Activated T-helper 1 cell treated with anti-CD3 and anti-CD28 coated beads, Interleukin-12 subunit alpha, Interleukin-12 subunit beta, Interleukin-2, Interleukin-4 antibody, amounts not matched to agents 30 ng/mL and 10 ng/mL and 1 ng/mL, durations not matched to agents 14 hours and 24 hours and 36 hours (primary cell): ENCODE results near the gene PCNX2. TPM values are rescaled to one million over a fixed set of nuclear protein-coding genes. Genes with fewer than 3 reads are reported as not detected.

ENCODE experiments used
- DNase-seq: peaks from one replicate; pipeline ENCODE4 v3.0.0; 2021; ENCODE audit warnings: low spot score
- H3K27ac Mint-ChIP-seq: one replicate; pipeline ENCODE4 v1.8.0; 2021; ENCODE audit warnings: mild to moderate bottlenecking, mixed read lengths
- H3K27me3 Mint-ChIP-seq: one replicate; pipeline ENCODE4 v1.8.0; 2022; ENCODE audit warnings: mild to moderate bottlenecking, moderate library complexity, mixed read lengths; ENCODE audit not compliant: insufficient read depth
- H3K36me3 Mint-ChIP-seq: one replicate; pipeline ENCODE4 v1.8.0; 2021; ENCODE audit warnings: low read depth, mixed read lengths
- H3K4me1 Mint-ChIP-seq: one replicate; pipeline ENCODE4 v1.8.0; 2021; ENCODE audit warnings: low read depth, mixed read lengths
- H3K4me3 Mint-ChIP-seq: one replicate; pipeline ENCODE4 v1.8.0; 2021; ENCODE audit warnings: mild to moderate bottlenecking, moderate library complexity, mixed read lengths
- H3K9me3 Mint-ChIP-seq: one replicate; pipeline ENCODE4 v1.8.0; 2021; ENCODE audit warnings: mixed read lengths
- intact Hi-C: fragments of 100-400 bp; cut with micrococcal nuclease; formaldehyde crosslinking; loops from one replicate; pipeline ENCODE4 v1.15.1; 2024
- total RNA-seq: library from RNA; stranded (reverse); gene quantifications from 2 replicates; pipeline ENCODE4 v1.2.3, GENCODE V29; 2022

PCNX2 gene
- 33.1 and 33.7 TPM in 2 replicates for total RNA-seq

GRCh38 chr1:233295237-233295974, at the start of gene PCNX2:
PCNX2 (minus strand) TSS chr1:233295725; CDS start chr1:233295478, 247 bp downstream.
- Mint-ChIP-seq H3K4me3 (peak within 1 kb of the TSS; percentile 94), H3K4me1 (peaks cover 37% of the 10 kb centered on the region), H3K36me3 (peaks cover 11% of the 10 kb centered on the region), H3K27me3 (no peaks in the 10 kb centered on the region), H3K9me3 (no peaks in the 10 kb centered on the region), H3K27ac (peak within 1 kb of the TSS; percentile 86)
- intact Hi-C loops = loop anchor here (1.0 to 10.0 kb wide), 4 partner anchors 13 to 661 kb away; partner anchors contain the start of genes MAP3K21 and SIPA1L2
- peak; percentile 54 for DNase-seq

- peaks cover 23% of the 10 kb centered on the region for H3K27me3 Mint-ChIP-seq
- intact Hi-C loops = no loop called here
- no peak overlapping the region for H3K4me3 Mint-ChIP-seq
- DNase-seq = no peak
- H3K36me3 Mint-ChIP-seq = no peaks in the 10 kb centered on the region
- no peak overlapping the region for H3K27ac Mint-ChIP-seq
- no peaks in the 10 kb centered on the region for H3K9me3 Mint-ChIP-seq
- no peaks in the 10 kb centered on the region for H3K4me1 Mint-ChIP-seq
Observed at GRCh38 chr1:233343262-233343661, 47.7 kb upstream of the PCNX2 start.

- H3K27me3 Mint-ChIP-seq = peaks cover 29% of the 10 kb centered on the region
- H3K9me3 Mint-ChIP-seq = no peaks in the 10 kb centered on the region
- no peak overlapping the region for H3K27ac Mint-ChIP-seq
- H3K36me3 Mint-ChIP-seq = no peaks in the 10 kb centered on the region
- no peak for DNase-seq
- H3K4me1 Mint-ChIP-seq = no peaks in the 10 kb centered on the region
- intact Hi-C loops = no loop called here
- H3K4me3 Mint-ChIP-seq = no peak overlapping the region
Observed at GRCh38 chr1:233342086-233342485, 46.6 kb upstream of the PCNX2 start.

GRCh38 chr1:233340966-233341516, 45.5 kb upstream of the PCNX2 start:
- intact Hi-C loops = no loop called here
- no peaks in the 10 kb centered on the region for H3K9me3 Mint-ChIP-seq
- H3K36me3 Mint-ChIP-seq = no peaks in the 10 kb centered on the region
- no peak overlapping the region for H3K27ac Mint-ChIP-seq
- no peaks in the 10 kb centered on the region for H3K4me1 Mint-ChIP-seq
- no peak for DNase-seq
- H3K27me3 Mint-ChIP-seq = peaks cover 34% of the 10 kb centered on the region
- H3K4me3 Mint-ChIP-seq = no peak overlapping the region

GRCh38 chr1:233340031-233340555, 44.6 kb upstream of the PCNX2 start:
- intact Hi-C loops = no loop called here
- H3K27ac Mint-ChIP-seq = no peak overlapping the region
- H3K27me3 Mint-ChIP-seq = peaks cover 34% of the 10 kb centered on the region
- H3K4me3 Mint-ChIP-seq = no peak overlapping the region
- no peaks in the 10 kb centered on the region for H3K9me3 Mint-ChIP-seq
- H3K36me3 Mint-ChIP-seq = no peaks in the 10 kb centered on the region
- H3K4me1 Mint-ChIP-seq = no peaks in the 10 kb centered on the region
- no peak for DNase-seq

GRCh38 chr1:233338102-233338501, 42.6 kb upstream of the PCNX2 start:
- Mint-ChIP-seq H3K4me3 (no peak overlapping the region), H3K27ac (no peak overlapping the region), H3K9me3 (no peaks in the 10 kb centered on the region), H3K36me3 (no peaks in the 10 kb centered on the region), H3K4me1 (no peaks in the 10 kb centered on the region), H3K27me3 (peaks cover 28% of the 10 kb centered on the region)
- no peak for DNase-seq
- intact Hi-C loops = no loop called here

GRCh38 chr1:233337505-233337904, 42.0 kb upstream of the PCNX2 start:
- H3K27me3 Mint-ChIP-seq = peaks cover 28% of the 10 kb centered on the region
- intact Hi-C loops = no loop called here

GRCh38 chr1:233336554-233337456, 41.3 kb upstream of the PCNX2 start:
- Mint-ChIP-seq H3K27me3 (peaks cover 31% of the 10 kb centered on the region), H3K27ac (no peak overlapping the region), H3K9me3 (no peaks in the 10 kb centered on the region), H3K4me1 (no peaks in the 10 kb centered on the region), H3K36me3 (no peaks in the 10 kb centered on the region), H3K4me3 (no peak overlapping the region)
- no peak for DNase-seq
- intact Hi-C loops = no loop called here

More at GRCh38 chr1:233337505-233337904, 42.0 kb upstream of the PCNX2 start:
- H3K9me3 Mint-ChIP-seq = no peaks in the 10 kb centered on the region
- no peak overlapping the region for H3K27ac Mint-ChIP-seq
- no peak overlapping the region for H3K4me3 Mint-ChIP-seq
- H3K36me3 Mint-ChIP-seq = no peaks in the 10 kb centered on the region
- no peaks in the 10 kb centered on the region for H3K4me1 Mint-ChIP-seq
- no peak for DNase-seq

- no peak overlapping the region for H3K27ac Mint-ChIP-seq
- H3K36me3 Mint-ChIP-seq = no peaks in the 10 kb centered on the region
- peaks cover 2% of the 10 kb centered on the region for H3K4me1 Mint-ChIP-seq
- no peaks in the 10 kb centered on the region for H3K9me3 Mint-ChIP-seq
- peaks cover 29% of the 10 kb centered on the region for H3K27me3 Mint-ChIP-seq
- intact Hi-C loops = no loop called here
- no peak for DNase-seq
- no peak overlapping the region for H3K4me3 Mint-ChIP-seq
Observed at GRCh38 chr1:233334092-233334491, 38.6 kb upstream of the PCNX2 start.

- H3K4me1 Mint-ChIP-seq = peaks cover 7% of the 10 kb centered on the region
Observed at GRCh38 chr1:233333086-233333485, 37.6 kb upstream of the PCNX2 start.

GRCh38 chr1:233331676-233332519, 36.4 kb upstream of the PCNX2 start:
- H3K36me3 Mint-ChIP-seq = no peaks in the 10 kb centered on the region
- H3K27ac Mint-ChIP-seq = no peak overlapping the region
- DNase-seq = no peak
- peaks cover 8% of the 10 kb centered on the region for H3K4me1 Mint-ChIP-seq
- intact Hi-C loops = no loop called here
- H3K27me3 Mint-ChIP-seq = peaks cover 24% of the 10 kb centered on the region
- no peaks in the 10 kb centered on the region for H3K9me3 Mint-ChIP-seq
- no peak overlapping the region for H3K4me3 Mint-ChIP-seq

More at GRCh38 chr1:233333086-233333485, 37.6 kb upstream of the PCNX2 start:
- DNase-seq = no peak
- H3K27ac Mint-ChIP-seq = no peak overlapping the region
- intact Hi-C loops = no loop called here
- H3K4me3 Mint-ChIP-seq = no peak overlapping the region
- H3K36me3 Mint-ChIP-seq = no peaks in the 10 kb centered on the region
- no peaks in the 10 kb centered on the region for H3K9me3 Mint-ChIP-seq
- H3K27me3 Mint-ChIP-seq = peaks cover 27% of the 10 kb centered on the region
